ENCODE results near the gene CST4.
"Not testable (repeated sequence)": the region's sequence is repeated elsewhere in the genome, so short reads cannot be mapped to it uniquely, and the experiment has no call there.

CST4 gene

GRCh38 chr20:23705895-23706294 lies 17.1 kb upstream of the CST4 start:
- Histone ChIP-seq H3K4me1 (no peaks in the 10 kb centered on the region), H2AFZ (no peak overlapping the region), H3K4me2 (ENCODE audit: low read length) (no peak overlapping the region), H3K36me3 (ENCODE audit: control insufficient read depth, insufficient read depth, low read length) (no peaks in the 10 kb centered on the region), H3K27me3 (ENCODE audit: control insufficient read depth, insufficient read depth, low read length) (no peaks in the 10 kb centered on the region), H3K79me2 (no peaks in the 10 kb centered on the region), H3K27ac (no peak overlapping the region), H3K9ac (no peak overlapping the region), H3K9me3 (ENCODE audit: control insufficient read depth, low read length) (no peaks in the 10 kb centered on the region), H3K4me3 (ENCODE audit: low read depth, low read length) (no peak overlapping the region)
- no peak for TF ChIP-seq CTCF (IDR thresholded peaks at IDR 0.05)

- H2AFZ ChIP-seq, result no peak overlapping the region
- no peak overlapping the region for H3K27ac ChIP-seq
- no peaks in the 10 kb centered on the region for H3K4me1 ChIP-seq
- no peak overlapping the region for H3K9ac ChIP-seq
- H3K4me2 ChIP-seq (ENCODE audit: low read length), result no peak overlapping the region
- H3K9me3 ChIP-seq (ENCODE audit: control insufficient read depth, low read length), result no peaks in the 10 kb centered on the region
- H3K27me3 ChIP-seq (ENCODE audit: control insufficient read depth, insufficient read depth, low read length), result no peaks in the 10 kb centered on the region
- no peak for TF ChIP-seq CTCF (IDR thresholded peaks at IDR 0.05)
- no peaks in the 10 kb centered on the region for H3K36me3 ChIP-seq (ENCODE audit: control insufficient read depth, insufficient read depth, low read length)
- no peaks in the 10 kb centered on the region for H3K79me2 ChIP-seq
- no peak overlapping the region for H3K4me3 ChIP-seq (ENCODE audit: low read depth, low read length)
Observed at GRCh38 chr20:23702021-23702420, 13.2 kb upstream of the CST4 start.

GRCh38 chr20:23700931-23701330 lies 12.1 kb upstream of the CST4 start:
- no peak for TF ChIP-seq CTCF (IDR thresholded peaks at IDR 0.05)
- H3K36me3 ChIP-seq (ENCODE audit: control insufficient read depth, insufficient read depth, low read length), result no peaks in the 10 kb centered on the region
- H3K4me2 ChIP-seq (ENCODE audit: low read length), result no peak overlapping the region
- no peak overlapping the region for H3K27ac ChIP-seq
- H3K4me3 ChIP-seq (ENCODE audit: low read depth, low read length), result no peak overlapping the region
- H3K4me1 ChIP-seq, result no peaks in the 10 kb centered on the region
- H3K9me3 ChIP-seq (ENCODE audit: control insufficient read depth, low read length), result no peaks in the 10 kb centered on the region
- H2AFZ ChIP-seq, result no peak overlapping the region
- H3K27me3 ChIP-seq (ENCODE audit: control insufficient read depth, insufficient read depth, low read length), result no peaks in the 10 kb centered on the region
- no peaks in the 10 kb centered on the region for H3K79me2 ChIP-seq
- no peak overlapping the region for H3K9ac ChIP-seq

GRCh38 chr20:23697947-23698346 lies 9.1 kb upstream of the CST4 start:
- H3K9me3 ChIP-seq (ENCODE audit: control insufficient read depth, low read length), result no peaks in the 10 kb centered on the region
- H3K36me3 ChIP-seq (ENCODE audit: control insufficient read depth, insufficient read depth, low read length), result no peaks in the 10 kb centered on the region
- no peak overlapping the region for H3K9ac ChIP-seq
- TF ChIP-seq CTCF (IDR thresholded peaks at IDR 0.05), result no peak
- no peak overlapping the region for H3K4me3 ChIP-seq (ENCODE audit: low read depth, low read length)
- H3K27ac ChIP-seq, result no peak overlapping the region
- H3K79me2 ChIP-seq, result no peaks in the 10 kb centered on the region
- H3K4me1 ChIP-seq, result no peaks in the 10 kb centered on the region
- H2AFZ ChIP-seq, result no peak overlapping the region
- H3K27me3 ChIP-seq (ENCODE audit: control insufficient read depth, insufficient read depth, low read length), result no peaks in the 10 kb centered on the region
- H3K4me2 ChIP-seq (ENCODE audit: low read length), result no peak overlapping the region

- H3K9ac ChIP-seq; H3K27me3 ChIP-seq (ENCODE audit: control insufficient read depth, insufficient read depth, low read length); H3K27ac ChIP-seq; H3K9me3 ChIP-seq (ENCODE audit: control insufficient read depth, low read length); H3K4me2 ChIP-seq (ENCODE audit: low read length); H3K79me2 ChIP-seq; H3K4me1 ChIP-seq; H3K4me3 ChIP-seq (ENCODE audit: low read depth, low read length); H3K36me3 ChIP-seq (ENCODE audit: control insufficient read depth, insufficient read depth, low read length); H2AFZ ChIP-seq: not testable (repeated sequence)
Observed at GRCh38 chr20:23695068-23695395, 6.2 kb upstream of the CST4 start.

DNA sequence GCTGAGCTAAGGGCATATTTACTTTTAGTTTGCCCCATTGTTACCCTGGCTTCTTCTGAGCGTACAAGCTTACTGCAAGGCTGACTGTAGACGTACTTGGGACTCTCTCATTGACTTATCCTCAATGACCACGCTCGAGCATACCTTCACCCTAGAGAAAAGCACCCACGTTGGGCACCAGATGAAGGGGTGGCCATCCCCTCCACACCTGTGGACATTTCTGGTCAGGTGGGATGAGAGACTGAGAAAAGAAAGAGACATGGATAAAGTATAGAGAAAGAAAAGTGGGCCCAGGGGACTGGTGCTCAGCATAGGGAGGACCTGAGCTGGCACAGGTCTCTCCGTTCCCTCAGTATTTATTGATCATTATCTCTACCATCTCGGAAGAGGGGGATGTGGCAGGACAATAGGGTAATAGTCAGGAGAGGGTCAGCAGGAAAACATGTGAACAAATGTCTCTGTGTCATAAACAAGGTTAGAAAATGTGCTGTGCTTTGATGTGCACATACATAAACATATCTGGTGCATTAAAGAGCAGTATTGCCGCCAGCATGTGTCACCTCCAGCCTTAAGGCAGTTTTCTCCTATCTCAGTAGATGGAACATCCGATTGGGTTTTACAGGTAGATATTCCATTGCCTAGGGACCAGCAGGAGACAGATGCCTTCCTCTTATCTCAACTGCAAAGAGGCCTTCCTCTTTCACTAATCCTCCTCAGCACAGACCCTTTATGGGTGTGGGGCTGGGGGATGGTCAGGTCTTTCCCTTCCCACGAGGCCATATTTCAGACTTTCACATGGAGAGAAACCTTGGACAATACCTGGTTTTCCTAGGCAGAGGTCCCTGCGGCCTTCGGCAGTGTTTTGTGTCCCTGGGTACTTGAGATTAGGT lies 5.6 kb upstream of the CST4 start:
- not testable (repeated sequence) for H3K79me2 ChIP-seq; H3K4me1 ChIP-seq; H3K4me3 ChIP-seq (ENCODE audit: low read depth, low read length); H3K27ac ChIP-seq; H3K27me3 ChIP-seq (ENCODE audit: control insufficient read depth, insufficient read depth, low read length); H3K4me2 ChIP-seq (ENCODE audit: low read length); H3K36me3 ChIP-seq (ENCODE audit: control insufficient read depth, insufficient read depth, low read length); H2AFZ ChIP-seq; H3K9me3 ChIP-seq (ENCODE audit: control insufficient read depth, low read length); H3K9ac ChIP-seq

GRCh38 chr20:23692725-23693619 lies 4.1 kb upstream of the CST4 start:
- H3K4me3 ChIP-seq (ENCODE audit: low read depth, low read length); H3K4me1 ChIP-seq; H3K27ac ChIP-seq; H3K9ac ChIP-seq; H3K79me2 ChIP-seq; H2AFZ ChIP-seq; H3K4me2 ChIP-seq (ENCODE audit: low read length); H3K9me3 ChIP-seq (ENCODE audit: control insufficient read depth, low read length); H3K27me3 ChIP-seq (ENCODE audit: control insufficient read depth, insufficient read depth, low read length); H3K36me3 ChIP-seq (ENCODE audit: control insufficient read depth, insufficient read depth, low read length): not testable (repeated sequence)
